Astrocyte of the cerebellum (primary cell): ENCODE measurements around the gene HOXD12.

ENCODE experiments used
- DNase-seq: peaks from one replicate; pipeline ENCODE4 v3.0.0-alpha.2; 2011; ENCODE audit warnings: low read depth
- H3K4me3 ChIP-seq: 2 replicates; pipeline ENCODE4 v1.5.1; 2011; ENCODE audit warnings: mild to moderate bottlenecking, low read depth, low read length, moderate library complexity
- CTCF ChIP-seq: IDR thresholded peaks from 2 replicates; pipeline ENCODE4 v1.5.1; 2012; ENCODE audit warnings: low read length, low read depth, moderate library complexity, mild to moderate bottlenecking; ENCODE audit errors: missing control alignments
- in situ Hi-C: cut with HindIII; loops from 2 replicates; pipeline ENCODE4 v1.10.0; 2017; ENCODE audit warnings: low sequenced_read_pairs

The HOXD12 gene

GRCh38 chr2:176131848-176132158, 32.2 kb downstream of the HOXD12 start:
- in situ Hi-C loops, result loop anchor here (10.0 kb wide), 1 partner anchor 503 kb away; no protein-coding TSS in a partner anchor

GRCh38 chr2:176132205-176133171, 32.9 kb downstream of the HOXD12 start:
- in situ Hi-C loops, result loop anchor here (10.0 kb wide), 1 partner anchor 502 kb away; no protein-coding TSS in a partner anchor
- no peak for DNase-seq
- TF ChIP-seq CTCF, result no peak
- peak overlapping the region; percentile 2 for H3K4me3 ChIP-seq

More at GRCh38 chr2:176131848-176132158, 32.2 kb downstream of the HOXD12 start:
- TF ChIP-seq CTCF, result no peak
- DNase-seq, result no peak
- no peak overlapping the region for H3K4me3 ChIP-seq

GRCh38 chr2:176133389-176133788, 33.8 kb downstream of the HOXD12 start:
- DNase-seq, result no peak
- no peak for TF ChIP-seq CTCF
- H3K4me3 ChIP-seq, result no peak overlapping the region
- in situ Hi-C loops, result loop anchor here (10.0 kb wide), 1 partner anchor 501 kb away; no protein-coding TSS in a partner anchor

GRCh38 chr2:176134035-176134434, 34.4 kb downstream of the HOXD12 start:
- no peak overlapping the region for H3K4me3 ChIP-seq
- no peak for TF ChIP-seq CTCF
- DNase-seq, result no peak
- in situ Hi-C loops, result loop anchor here (10.0 kb wide), 1 partner anchor 501 kb away; no protein-coding TSS in a partner anchor

- no peak for TF ChIP-seq CTCF
- in situ Hi-C loops, result loop anchor here (10.0 kb wide), 1 partner anchor 500 kb away; no protein-coding TSS in a partner anchor
- no peak for DNase-seq
- H3K4me3 ChIP-seq, result no peak overlapping the region
These were observed 35.4 kb downstream of the HOXD12 start for GRCh38 chr2:176135035-176135440.

GRCh38 chr2:176136374-176137251, 37.0 kb downstream of the HOXD12 start:
- no peak for TF ChIP-seq CTCF
- H3K4me3 ChIP-seq, result no peak overlapping the region
- no peak for DNase-seq
- in situ Hi-C loops, result loop anchor here (10.0 kb wide), 1 partner anchor 498 kb away; no protein-coding TSS in a partner anchor
